ENCODE data around the gene MYO7A.

Gene MYO7A

GRCh38 chr11:77112641-77113381 is 15.2 kb upstream of the MYO7A start:
- no peak for TF ChIP-seq GATA3 (IDR thresholded peaks at IDR 0.05; ENCODE audit: low read depth, low read length)
- no peak for TF ChIP-seq GATA2 (IDR thresholded peaks at IDR 0.05; ENCODE audit: low read depth, low read length)

- TF ChIP-seq GATA3 (IDR thresholded peaks at IDR 0.05; ENCODE audit: low read depth, low read length) (no peak), GATA2 (IDR thresholded peaks at IDR 0.05; ENCODE audit: low read depth, low read length) (no peak)
Observed at GRCh38 chr11:77113382-77114088, 14.5 kb upstream of the MYO7A start.

- TF ChIP-seq GATA3 (IDR thresholded peaks at IDR 0.05; ENCODE audit: low read depth, low read length) = no peak
- TF ChIP-seq GATA2 (IDR thresholded peaks at IDR 0.05; ENCODE audit: low read depth, low read length) = no peak
Observed at GRCh38 chr11:77114089-77114463, 14.0 kb upstream of the MYO7A start.

- TF ChIP-seq GATA3 (IDR thresholded peaks at IDR 0.05; ENCODE audit: low read depth, low read length) (no peak), GATA2 (IDR thresholded peaks at IDR 0.05; ENCODE audit: low read depth, low read length) (no peak)
Observed at GRCh38 chr11:77115181-77115611, 12.8 kb upstream of the MYO7A start.

- TF ChIP-seq GATA2 (IDR thresholded peaks at IDR 0.05; ENCODE audit: low read depth, low read length) (no peak), GATA3 (IDR thresholded peaks at IDR 0.05; ENCODE audit: low read depth, low read length) (no peak)
Observed at GRCh38 chr11:77115956-77116355, 12.1 kb upstream of the MYO7A start.

- TF ChIP-seq GATA2 (IDR thresholded peaks at IDR 0.05; ENCODE audit: low read depth, low read length) (no peak), GATA3 (IDR thresholded peaks at IDR 0.05; ENCODE audit: low read depth, low read length) (no peak)
Observed at GRCh38 chr11:77117492-77117891, 10.6 kb upstream of the MYO7A start.

GRCh38 chr11:77118086-77118485 is 10.0 kb upstream of the MYO7A start:
- TF ChIP-seq GATA3 (IDR thresholded peaks at IDR 0.05; ENCODE audit: low read depth, low read length) = no peak
- TF ChIP-seq GATA2 (IDR thresholded peaks at IDR 0.05; ENCODE audit: low read depth, low read length) = no peak

GRCh38 chr11:77118971-77119370 is 9.1 kb upstream of the MYO7A start:
- TF ChIP-seq GATA3 (IDR thresholded peaks at IDR 0.05; ENCODE audit: low read depth, low read length) (no peak), GATA2 (IDR thresholded peaks at IDR 0.05; ENCODE audit: low read depth, low read length) (no peak)

GRCh38 chr11:77119531-77119936 is 8.5 kb upstream of the MYO7A start:
- TF ChIP-seq GATA2 (IDR thresholded peaks at IDR 0.05; ENCODE audit: low read depth, low read length) (no peak), GATA3 (IDR thresholded peaks at IDR 0.05; ENCODE audit: low read depth, low read length) (no peak)

GRCh38 chr11:77120571-77120970 is 7.5 kb upstream of the MYO7A start:
- TF ChIP-seq GATA3 (IDR thresholded peaks at IDR 0.05; ENCODE audit: low read depth, low read length) = no peak
- TF ChIP-seq GATA2 (IDR thresholded peaks at IDR 0.05; ENCODE audit: low read depth, low read length) = no peak

- TF ChIP-seq GATA3 (IDR thresholded peaks at IDR 0.05; ENCODE audit: low read depth, low read length) = no peak
- no peak for TF ChIP-seq GATA2 (IDR thresholded peaks at IDR 0.05; ENCODE audit: low read depth, low read length)
Observed at GRCh38 chr11:77121096-77121640, 6.9 kb upstream of the MYO7A start.

GRCh38 chr11:77121876-77122575 is 6.0 kb upstream of the MYO7A start:
- TF ChIP-seq GATA2 (IDR thresholded peaks at IDR 0.05; ENCODE audit: low read depth, low read length) = no peak
- no peak for TF ChIP-seq GATA3 (IDR thresholded peaks at IDR 0.05; ENCODE audit: low read depth, low read length)

GRCh38 chr11:77122576-77123212 is 5.4 kb upstream of the MYO7A start:
- TF ChIP-seq GATA2 (IDR thresholded peaks at IDR 0.05; ENCODE audit: low read depth, low read length) (no peak), GATA3 (IDR thresholded peaks at IDR 0.05; ENCODE audit: low read depth, low read length) (no peak)

- TF ChIP-seq GATA2 (IDR thresholded peaks at IDR 0.05; ENCODE audit: low read depth, low read length) = no peak
- no peak for TF ChIP-seq GATA3 (IDR thresholded peaks at IDR 0.05; ENCODE audit: low read depth, low read length)
Observed at GRCh38 chr11:77123591-77123990, 4.5 kb upstream of the MYO7A start.
